GM21529 (cell line): ENCODE measurements around the gene CTAGE6.
"Not testable (repeated sequence)": the region's sequence is repeated elsewhere in the genome, so short reads cannot be mapped to it uniquely, and the experiment has no call there.

Experiments used
- ATAC-seq: cut with Tn5 transposase; IDR thresholded peaks from one replicate; pipeline ENCODE4 v1.9.1; 2021; ENCODE audit not compliant: unreplicated experiment

The CTAGE6 gene

DNA sequence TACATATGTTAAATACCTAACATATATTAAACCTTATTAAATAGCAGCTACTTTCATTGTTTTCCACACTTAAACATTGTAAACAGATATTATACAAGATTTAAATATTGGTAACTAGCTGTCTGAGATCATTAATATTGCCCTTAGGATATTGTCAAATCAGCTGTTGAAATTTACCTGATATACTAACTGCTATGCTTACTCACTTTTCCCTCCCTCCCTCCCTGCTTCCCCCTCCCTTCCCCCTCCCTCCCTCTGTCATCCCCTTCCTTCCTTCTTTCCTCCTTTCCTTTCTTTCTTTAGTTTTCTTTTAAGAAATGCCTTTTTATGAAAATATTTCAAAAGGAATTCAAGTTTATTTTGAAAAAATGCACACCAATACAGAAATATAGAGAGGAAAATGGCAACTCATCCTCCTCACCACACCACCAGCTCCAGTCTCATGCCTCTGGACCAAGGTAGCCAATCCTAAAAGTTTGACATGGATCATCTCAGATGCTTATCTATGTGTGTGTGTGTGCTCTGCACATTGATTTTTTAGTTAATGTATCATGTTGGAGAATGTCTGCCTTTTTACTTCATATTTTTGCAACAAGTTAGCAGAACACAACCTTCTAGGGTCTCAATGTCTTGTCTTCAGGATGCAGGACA is 41.8 kb downstream of the CTAGE6 start:
- ATAC-seq = not testable (repeated sequence)

- ATAC-seq = not testable (repeated sequence)
These were observed 42.7 kb downstream of the CTAGE6 start for GRCh38 chr7:143714581-143715454.

- ATAC-seq = not testable (repeated sequence)
These were observed 45.1 kb downstream of the CTAGE6 start for GRCh38 chr7:143712381-143712780.

GRCh38 chr7:143711727-143712324 is 45.7 kb downstream of the CTAGE6 start:
- ATAC-seq = not testable (repeated sequence)

DNA sequence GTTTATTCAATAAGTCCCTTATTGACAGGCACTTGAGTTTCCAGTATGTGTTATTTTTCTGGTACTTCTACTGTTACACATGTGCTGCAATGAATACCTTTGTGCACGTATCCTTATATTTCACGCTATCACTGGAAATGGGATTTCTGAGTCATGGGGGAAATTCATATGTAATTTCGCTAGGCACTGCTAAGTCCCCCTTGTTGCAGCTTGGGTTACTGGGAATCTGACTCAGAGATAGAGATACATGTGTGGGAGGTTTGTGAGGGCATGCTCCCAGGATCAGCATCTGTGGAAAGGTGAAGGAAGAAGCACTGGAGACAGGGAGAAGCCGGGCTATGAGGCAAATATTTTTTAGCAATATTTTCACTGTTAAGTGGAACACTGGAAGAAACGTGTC is 47.6 kb downstream of the CTAGE6 start:
- not testable (repeated sequence) for ATAC-seq
